ENCODE results near the gene C1QTNF12. TPM values are rescaled to one million over a fixed set of nuclear protein-coding genes. Genes with fewer than 3 reads are reported as not detected.

Gene C1QTNF12
- total RNA-seq, 1 donor from 2014 or later = not detected

GRCh38 chr1:1240822-1241587 is 5.5 kb downstream of the C1QTNF12 start:
- TF ChIP-seq CTCF (IDR thresholded peaks at IDR 0.05) = no peak
- no peaks in the 10 kb centered on the region for H3K4me1 ChIP-seq
- intact Hi-C loops (cut with DNase I) = no loop called here
- H3K9me3 ChIP-seq = no peaks in the 10 kb centered on the region
- no peak overlapping the region for H3K4me3 ChIP-seq
- H3K36me3 ChIP-seq = no peaks in the 10 kb centered on the region
- no peak for DNase-seq (ENCODE audit: low spot score in 2 of 2)
- no peaks in the 10 kb centered on the region for H3K27me3 ChIP-seq
- H3K27ac ChIP-seq = no peak overlapping the region

DNA sequence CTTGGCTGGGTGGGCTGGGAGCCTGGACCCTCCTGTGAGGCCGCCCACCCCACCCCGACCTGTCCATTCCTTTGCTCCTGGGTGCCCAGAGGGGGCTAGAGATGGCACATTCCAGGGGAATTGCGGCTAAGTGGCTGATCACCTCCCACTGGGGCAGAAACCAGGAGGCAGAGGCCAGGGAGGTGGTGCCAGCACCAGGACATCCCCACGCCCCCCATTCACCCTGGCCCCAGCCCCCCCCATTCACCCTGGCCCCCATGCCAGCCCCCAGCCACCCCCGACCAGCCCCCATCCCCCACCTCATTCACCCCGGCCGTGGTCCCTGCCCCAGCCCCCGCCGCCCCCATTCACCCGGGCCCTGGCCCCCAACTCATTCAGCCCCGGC is 6.2 kb downstream of the C1QTNF12 start:
- H3K27me3 ChIP-seq = no peaks in the 10 kb centered on the region
- intact Hi-C loops (cut with DNase I) = no loop called here
- no peak for TF ChIP-seq CTCF (IDR thresholded peaks at IDR 0.05)

GRCh38 chr1:1239614-1240347 is 6.7 kb downstream of the C1QTNF12 start:
- no peak overlapping the region for H3K27ac ChIP-seq
- no peaks in the 10 kb centered on the region for H3K4me1 ChIP-seq
- no peaks in the 10 kb centered on the region for H3K9me3 ChIP-seq
- intact Hi-C loops (cut with DNase I) = no loop called here
- H3K27me3 ChIP-seq = no peaks in the 10 kb centered on the region
- no peak for DNase-seq (ENCODE audit: low spot score in 2 of 2)
- no peak for TF ChIP-seq CTCF (IDR thresholded peaks at IDR 0.05)
- no peak overlapping the region for H3K4me3 ChIP-seq
- no peaks in the 10 kb centered on the region for H3K36me3 ChIP-seq

More for the DNA sequence above, 6.2 kb downstream of the C1QTNF12 start:
- no peak overlapping the region for H3K4me3 ChIP-seq
- no peaks in the 10 kb centered on the region for H3K9me3 ChIP-seq
- DNase-seq (ENCODE audit: low spot score in 2 of 2) = no peak
- H3K36me3 ChIP-seq = no peaks in the 10 kb centered on the region
- no peaks in the 10 kb centered on the region for H3K4me1 ChIP-seq
- no peak overlapping the region for H3K27ac ChIP-seq

- H3K27ac ChIP-seq = no peak overlapping the region
- TF ChIP-seq CTCF (IDR thresholded peaks at IDR 0.05) = no peak
- no peaks in the 10 kb centered on the region for H3K36me3 ChIP-seq
- intact Hi-C loops (cut with DNase I) = no loop called here
- H3K4me3 ChIP-seq = no peak overlapping the region
- no peak for DNase-seq (ENCODE audit: low spot score in 2 of 2)
- no peaks in the 10 kb centered on the region for H3K4me1 ChIP-seq
- no peaks in the 10 kb centered on the region for H3K9me3 ChIP-seq
- no peaks in the 10 kb centered on the region for H3K27me3 ChIP-seq
These were observed 7.3 kb downstream of the C1QTNF12 start for GRCh38 chr1:1239227-1239613.

- Histone ChIP-seq H3K9me3 (no peaks in the 10 kb centered on the region), H3K27me3 (no peaks in the 10 kb centered on the region), H3K4me1 (no peaks in the 10 kb centered on the region), H3K4me3 (no peak overlapping the region), H3K36me3 (no peaks in the 10 kb centered on the region), H3K27ac (no peak overlapping the region)
- intact Hi-C loops (cut with DNase I) = no loop called here
- no peak for TF ChIP-seq CTCF (IDR thresholded peaks at IDR 0.05)
- no peak for DNase-seq (ENCODE audit: low spot score in 2 of 2)
These were observed 7.8 kb downstream of the C1QTNF12 start for GRCh38 chr1:1238702-1239178.

All from ascending aorta (tissue), 2 donors.